ENCODE data around the gene STEAP1B.

STEAP1B gene

GRCh38 chr7:22397981-22398380, 102.0 kb downstream of the STEAP1B start:
- DNase-seq: no peak

- no peak for DNase-seq
These were observed 104.8 kb downstream of the STEAP1B start for GRCh38 chr7:22395222-22395621.

- DNase-seq: no peak
These were observed 105.2 kb downstream of the STEAP1B start for GRCh38 chr7:22394739-22395138.

GRCh38 chr7:22393913-22394729, 105.9 kb downstream of the STEAP1B start:
- DNase-seq: no peak

- no peak for DNase-seq
These were observed 109.5 kb downstream of the STEAP1B start for GRCh38 chr7:22390516-22390915.

GRCh38 chr7:22389892-22390291, 110.1 kb downstream of the STEAP1B start:
- no peak for DNase-seq

GRCh38 chr7:22387583-22387982, 112.4 kb downstream of the STEAP1B start:
- no peak for DNase-seq

- no peak for DNase-seq
These were observed 113.1 kb downstream of the STEAP1B start for GRCh38 chr7:22386865-22387264.

GRCh38 chr7:22386206-22386858, 113.7 kb downstream of the STEAP1B start:
- DNase-seq: no peak

GRCh38 chr7:22385326-22385725, 114.7 kb downstream of the STEAP1B start:
- no peak for DNase-seq

GRCh38 chr7:22380333-22380732, 119.7 kb downstream of the STEAP1B start:
- no peak for DNase-seq

- DNase-seq: no peak
These were observed 121.6 kb downstream of the STEAP1B start for GRCh38 chr7:22378199-22378980.

GRCh38 chr7:22377703-22378102, 122.3 kb downstream of the STEAP1B start:
- no peak for DNase-seq

- DNase-seq: no peak
These were observed 124.5 kb downstream of the STEAP1B start for GRCh38 chr7:22375359-22376048.

GRCh38 chr7:22373911-22374310, 126.1 kb downstream of the STEAP1B start:
- DNase-seq: no peak

- DNase-seq: no peak
These were observed 126.6 kb downstream of the STEAP1B start for GRCh38 chr7:22373388-22373787.

- no peak for DNase-seq
These were observed 127.1 kb downstream of the STEAP1B start for GRCh38 chr7:22372863-22373262.

- DNase-seq: no peak
These were observed 128.1 kb downstream of the STEAP1B start for GRCh38 chr7:22371878-22372277.
